Activated naive CD4-positive, alpha-beta T cell treated with Interleukin-2 at 50 U/mL for 16 hours (primary cell): ENCODE measurements around the gene PIF1.

Experiments
- DNase-seq: peaks from one replicate; pipeline ENCODE4 v3.0.0-alpha.2; 2020

PIF1 gene, protein sequence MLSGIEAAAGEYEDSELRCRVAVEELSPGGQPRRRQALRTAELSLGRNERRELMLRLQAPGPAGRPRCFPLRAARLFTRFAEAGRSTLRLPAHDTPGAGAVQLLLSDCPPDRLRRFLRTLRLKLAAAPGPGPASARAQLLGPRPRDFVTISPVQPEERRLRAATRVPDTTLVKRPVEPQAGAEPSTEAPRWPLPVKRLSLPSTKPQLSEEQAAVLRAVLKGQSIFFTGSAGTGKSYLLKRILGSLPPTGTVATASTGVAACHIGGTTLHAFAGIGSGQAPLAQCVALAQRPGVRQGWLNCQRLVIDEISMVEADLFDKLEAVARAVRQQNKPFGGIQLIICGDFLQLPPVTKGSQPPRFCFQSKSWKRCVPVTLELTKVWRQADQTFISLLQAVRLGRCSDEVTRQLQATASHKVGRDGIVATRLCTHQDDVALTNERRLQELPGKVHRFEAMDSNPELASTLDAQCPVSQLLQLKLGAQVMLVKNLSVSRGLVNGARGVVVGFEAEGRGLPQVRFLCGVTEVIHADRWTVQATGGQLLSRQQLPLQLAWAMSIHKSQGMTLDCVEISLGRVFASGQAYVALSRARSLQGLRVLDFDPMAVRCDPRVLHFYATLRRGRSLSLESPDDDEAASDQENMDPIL

DNA sequence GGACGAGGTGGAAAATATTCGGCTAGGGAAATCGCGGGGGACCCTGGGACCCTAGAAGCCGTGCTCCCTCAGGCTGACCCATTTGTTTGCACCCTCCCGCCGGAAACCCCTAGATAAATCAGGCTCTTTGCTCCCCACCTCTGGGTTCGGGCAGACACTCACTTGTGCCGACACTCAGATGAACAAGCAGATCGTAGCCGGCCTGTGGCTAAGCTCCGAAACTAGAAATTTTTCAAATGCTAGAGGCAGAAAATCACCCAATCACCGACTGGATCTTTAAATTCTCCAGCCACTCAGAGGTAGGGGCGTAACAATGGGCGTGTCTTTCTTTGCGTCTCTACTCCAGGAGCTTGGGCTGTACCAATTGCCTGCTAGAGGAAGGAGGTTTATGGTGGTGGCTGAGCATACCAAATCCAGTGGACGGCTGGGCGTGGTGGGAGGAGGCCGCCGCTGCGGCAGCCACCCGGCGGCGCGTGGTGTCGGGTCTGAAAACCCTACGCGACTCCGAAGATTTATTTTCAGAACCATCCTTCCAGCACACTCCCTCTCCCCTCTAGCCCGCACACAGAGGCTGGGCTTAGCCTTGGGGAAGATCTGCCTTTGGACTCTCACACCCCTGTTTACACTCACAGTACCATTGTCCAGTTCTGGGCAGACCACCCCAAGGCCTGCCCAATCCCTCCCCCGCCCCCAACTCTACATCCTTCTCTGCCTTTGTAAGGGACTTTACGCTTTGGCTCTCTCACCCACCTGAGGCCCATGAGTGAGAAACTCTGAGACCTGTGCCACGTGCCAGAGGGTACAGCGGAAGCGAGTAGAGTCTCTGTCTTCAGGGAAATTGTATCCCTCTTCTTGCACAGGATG lies at the start of gene PIF1:
Gene PIF1 (minus strand): TSS at position 217 of the 864 bp plus-strand sequence. CDS start 1,312 bp downstream, outside the sequence.
- DNase-seq = peak; percentile 89

DNA sequence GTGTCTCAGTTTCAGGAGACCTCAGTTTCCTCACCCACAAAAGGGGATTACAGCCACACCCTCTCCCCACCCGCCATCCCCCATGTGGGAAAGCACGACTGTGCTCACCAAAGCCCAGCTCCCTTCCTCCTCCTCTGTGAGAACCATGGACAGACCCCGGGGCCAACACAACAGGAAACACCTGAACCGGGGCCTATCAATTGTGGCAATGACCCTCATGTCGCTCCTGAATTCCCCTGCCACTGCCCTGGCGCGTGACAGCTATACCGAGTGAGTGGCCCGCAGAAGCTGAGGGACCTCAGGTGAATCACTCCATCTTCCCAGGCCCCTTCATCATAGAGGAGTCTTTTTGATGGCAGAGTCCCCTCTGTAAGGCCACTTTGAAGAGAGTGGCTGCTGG lies 44.9 kb upstream of the PIF1 start:
- DNase-seq = no peak

DNA sequence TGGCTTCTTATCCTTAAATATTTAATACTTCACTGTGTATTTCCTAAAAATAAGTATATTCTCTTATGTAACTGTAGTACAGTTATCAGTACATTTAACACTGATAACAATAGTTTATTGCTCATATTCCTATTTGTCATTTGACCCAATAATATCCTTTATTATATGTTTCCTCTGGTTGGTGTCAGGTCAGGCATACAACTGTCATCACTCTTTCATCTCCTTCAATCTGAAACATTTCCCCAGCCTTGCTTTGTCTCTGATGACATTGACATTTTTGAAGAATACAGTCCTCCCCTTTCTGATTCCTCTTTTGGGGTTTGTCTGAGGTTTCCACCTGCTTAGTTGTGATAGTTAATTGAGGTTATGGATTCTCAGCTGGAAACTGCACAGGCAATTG lies 44.1 kb upstream of the PIF1 start:
- DNase-seq = no peak

DNA sequence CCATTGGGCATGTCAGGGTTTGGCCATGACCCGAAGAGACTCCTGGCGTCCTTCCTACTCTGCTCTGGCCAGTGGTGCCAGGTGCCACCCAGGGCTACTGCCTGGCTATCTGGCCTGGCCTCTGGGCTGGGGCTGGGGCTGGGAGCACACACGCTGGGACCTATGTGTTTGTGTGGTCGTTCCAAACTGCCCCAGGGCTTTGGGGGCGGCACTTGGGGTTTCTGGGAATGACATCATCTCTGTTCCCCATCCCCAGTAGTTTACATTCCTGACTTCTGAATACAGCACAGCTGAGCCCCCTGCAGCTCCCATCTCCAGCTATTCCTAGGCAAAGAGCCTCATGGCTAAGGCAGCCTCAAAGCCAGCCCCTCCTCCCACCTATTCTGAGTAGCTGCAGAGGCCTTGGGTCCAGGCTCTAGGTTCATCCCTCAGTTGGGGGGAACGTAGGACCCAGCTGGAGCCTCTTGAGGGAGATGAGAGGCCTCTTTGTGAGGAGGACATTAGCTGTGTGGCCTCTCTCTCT lies 40.6 kb upstream of the PIF1 start:
- DNase-seq = no peak

DNA sequence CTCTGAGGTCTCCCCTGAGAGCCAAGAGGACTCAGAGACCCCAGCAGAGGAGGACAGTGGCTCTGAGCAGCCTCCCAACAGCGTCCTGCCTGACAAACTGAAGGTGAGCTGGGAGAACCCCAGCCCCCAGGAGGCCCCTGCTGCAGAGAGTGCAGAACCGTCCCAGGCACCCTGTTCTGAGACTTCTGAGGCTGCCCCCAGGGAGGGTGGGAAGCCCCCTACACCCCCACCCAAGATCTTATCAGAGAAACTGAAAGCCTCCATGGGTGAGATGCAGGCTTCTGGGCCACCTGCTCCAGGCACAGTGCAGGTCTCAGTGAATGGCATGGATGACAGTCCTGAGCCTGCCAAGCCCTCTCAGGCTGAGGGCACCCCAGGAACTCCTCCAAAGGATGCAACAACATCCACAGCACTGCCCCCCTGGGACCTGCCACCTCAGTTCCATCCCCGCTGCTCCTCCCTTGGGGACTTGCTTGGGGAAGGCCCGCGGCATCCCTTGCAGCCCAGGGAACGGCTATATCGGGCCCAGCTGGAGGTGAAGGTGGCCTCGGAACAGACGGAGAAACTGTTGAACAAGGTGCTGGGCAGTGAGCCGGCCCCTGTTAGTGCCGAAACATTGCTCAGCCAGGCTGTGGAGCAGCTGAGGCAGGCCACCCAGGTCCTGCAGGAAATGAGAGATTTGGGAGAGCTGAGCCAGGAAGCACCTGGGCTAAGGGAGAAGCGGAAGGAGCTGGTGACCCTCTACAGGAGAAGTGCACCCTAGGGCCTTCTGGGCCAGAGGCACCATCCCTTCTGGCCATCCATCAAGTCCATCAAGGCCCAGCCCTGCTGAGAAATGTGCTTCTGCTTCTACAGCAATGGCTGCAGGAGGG lies 39.9 kb upstream of the PIF1 start:
- no peak for DNase-seq

DNA sequence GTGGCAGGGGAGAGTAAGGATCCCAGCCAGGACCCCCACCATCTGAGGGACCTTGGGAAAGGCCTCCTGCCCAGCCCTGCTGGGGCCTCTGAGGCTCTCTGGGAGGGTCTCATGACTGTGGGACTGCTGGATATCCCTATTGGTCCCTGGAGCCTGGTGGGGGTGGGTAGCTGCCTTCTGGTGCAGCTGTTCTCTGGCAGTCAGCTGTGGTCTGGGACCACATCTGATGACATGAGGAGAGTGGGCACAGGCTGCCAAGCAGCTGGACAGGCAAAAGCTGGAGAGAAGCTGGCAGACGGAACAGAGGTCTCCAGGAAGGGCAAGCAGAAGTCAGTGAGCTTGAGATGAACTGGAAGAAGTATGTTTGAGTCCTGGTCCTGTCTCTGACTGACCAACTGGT lies 38.6 kb upstream of the PIF1 start:
- DNase-seq = no peak

DNA sequence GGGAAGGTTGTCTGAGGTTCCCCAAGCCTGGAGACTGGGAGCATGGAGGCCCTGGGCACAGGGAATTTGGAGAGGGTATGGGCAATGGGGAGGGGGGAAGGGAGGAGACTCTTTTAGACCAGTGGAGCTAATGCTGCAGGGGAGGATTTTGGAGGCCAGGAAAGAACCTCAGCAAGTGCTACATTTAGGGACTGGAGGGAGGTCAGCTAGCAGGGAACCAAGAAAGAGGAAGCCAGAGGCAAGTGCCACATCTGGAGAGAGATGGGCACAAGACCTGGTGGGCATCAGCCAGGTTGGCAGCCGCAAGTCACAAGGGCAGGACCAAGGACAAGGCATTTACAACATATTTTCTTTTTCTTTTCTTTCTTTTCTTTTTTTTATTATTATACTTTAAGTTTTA lies 37.0 kb upstream of the PIF1 start:
- DNase-seq = no peak

DNA sequence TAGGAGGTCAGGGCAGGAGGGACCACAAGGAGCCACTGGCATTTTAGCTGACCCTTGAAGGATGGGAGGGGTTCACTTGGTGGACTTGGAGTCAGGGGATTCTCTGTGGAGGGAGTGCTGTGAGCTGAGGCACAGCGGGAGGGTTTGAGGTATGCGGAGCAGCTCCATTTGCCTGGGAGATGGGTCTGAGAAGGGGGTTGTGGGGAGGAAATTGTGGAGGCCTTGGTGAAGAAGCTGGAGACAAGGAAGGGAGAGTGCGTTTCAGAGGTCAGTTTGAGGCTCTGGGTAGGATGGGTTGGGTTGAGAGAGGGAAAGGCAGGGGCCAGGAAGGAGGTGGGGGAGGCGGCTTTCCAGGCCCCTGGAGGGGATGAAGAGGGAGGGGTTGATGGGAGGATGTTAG lies 36.5 kb upstream of the PIF1 start:
- DNase-seq = no peak

DNA sequence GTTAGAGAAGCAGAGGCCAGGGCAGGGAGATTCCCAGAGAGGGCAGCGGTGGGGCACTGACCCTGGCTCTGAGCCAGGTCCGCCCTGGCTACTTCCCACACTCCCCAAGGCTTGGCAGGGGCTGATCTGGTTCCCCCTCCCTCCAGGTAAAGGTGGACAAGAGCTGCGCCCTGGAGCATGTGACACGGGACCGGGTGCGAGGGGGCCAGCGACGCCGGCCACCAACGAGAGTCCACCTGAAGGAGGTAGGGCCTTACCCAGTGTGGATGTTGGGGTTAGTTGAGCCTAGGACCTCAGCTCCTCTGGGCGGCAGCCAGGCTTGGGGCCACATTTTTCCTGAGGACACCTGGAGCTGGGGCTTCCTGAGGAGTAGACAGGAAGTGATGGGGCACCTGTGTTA lies 35.9 kb upstream of the PIF1 start:
- DNase-seq = no peak

DNA sequence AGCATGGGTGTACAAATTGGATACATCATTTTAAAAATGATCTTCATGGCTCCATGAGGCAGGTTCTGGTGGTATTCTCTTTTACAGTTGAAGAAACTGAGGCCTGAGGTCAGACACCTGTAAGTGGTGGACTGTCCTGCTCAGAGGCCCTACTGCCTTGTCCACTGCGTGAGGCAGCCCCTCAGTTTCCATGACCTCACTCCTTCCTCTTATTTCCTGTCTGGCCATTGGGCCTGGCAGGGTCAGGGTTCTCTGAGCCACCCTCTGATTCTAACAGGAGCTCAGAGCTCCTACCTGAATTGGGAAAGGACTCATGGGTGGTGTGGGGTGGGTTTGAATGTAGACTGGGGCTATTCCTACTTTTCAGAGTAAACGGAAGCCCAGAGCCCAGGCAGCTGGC lies 33.8 kb upstream of the PIF1 start:
- DNase-seq = no peak

DNA sequence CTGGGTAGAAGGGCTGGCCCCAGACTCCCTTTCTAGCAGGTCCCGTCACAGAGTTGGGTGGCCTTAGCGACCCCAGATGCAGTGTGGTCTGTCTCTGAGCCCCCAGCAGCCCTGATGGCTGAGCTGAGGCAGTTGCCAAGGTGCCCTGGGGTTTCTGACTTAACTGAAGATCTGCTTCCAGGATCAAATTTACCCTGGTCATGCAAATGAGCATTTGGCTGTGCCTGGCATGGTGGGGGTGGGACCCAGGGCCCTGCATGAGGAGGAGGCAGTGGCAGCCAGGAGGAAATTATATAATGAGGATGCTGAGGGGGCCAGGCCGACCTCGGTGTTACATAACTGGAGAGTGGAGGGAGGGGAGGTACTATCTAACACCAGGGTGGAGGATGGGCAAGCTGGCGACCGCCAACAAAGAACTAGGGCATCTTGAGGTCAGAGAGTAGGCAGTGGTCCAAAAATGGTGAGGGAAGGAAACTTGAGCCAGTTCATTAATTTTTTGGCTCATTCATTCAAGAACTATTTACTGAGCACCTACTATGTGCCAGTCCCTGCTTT lies 32.7 kb upstream of the PIF1 start:
- DNase-seq = no peak

DNA sequence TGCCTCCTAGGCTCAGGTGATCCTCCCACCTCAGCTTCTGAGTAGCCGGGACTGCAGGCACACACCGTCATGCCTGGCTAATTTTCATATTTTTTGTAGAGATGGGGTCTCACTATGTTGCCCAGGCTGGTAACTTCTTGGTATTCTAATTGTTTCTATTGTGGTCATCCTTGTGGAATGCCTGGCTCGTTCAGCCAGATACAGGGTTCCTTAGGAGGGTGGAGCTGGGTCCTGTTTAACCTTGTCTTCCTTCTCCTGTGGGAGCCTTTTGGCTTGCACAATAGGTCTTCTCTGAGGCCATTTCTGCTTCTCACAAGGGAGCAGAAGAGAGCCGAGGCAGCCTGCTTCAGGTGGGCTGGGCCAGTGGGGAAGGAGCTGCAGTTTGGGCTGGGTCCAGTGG lies 32.0 kb upstream of the PIF1 start:
- no peak for DNase-seq

DNA sequence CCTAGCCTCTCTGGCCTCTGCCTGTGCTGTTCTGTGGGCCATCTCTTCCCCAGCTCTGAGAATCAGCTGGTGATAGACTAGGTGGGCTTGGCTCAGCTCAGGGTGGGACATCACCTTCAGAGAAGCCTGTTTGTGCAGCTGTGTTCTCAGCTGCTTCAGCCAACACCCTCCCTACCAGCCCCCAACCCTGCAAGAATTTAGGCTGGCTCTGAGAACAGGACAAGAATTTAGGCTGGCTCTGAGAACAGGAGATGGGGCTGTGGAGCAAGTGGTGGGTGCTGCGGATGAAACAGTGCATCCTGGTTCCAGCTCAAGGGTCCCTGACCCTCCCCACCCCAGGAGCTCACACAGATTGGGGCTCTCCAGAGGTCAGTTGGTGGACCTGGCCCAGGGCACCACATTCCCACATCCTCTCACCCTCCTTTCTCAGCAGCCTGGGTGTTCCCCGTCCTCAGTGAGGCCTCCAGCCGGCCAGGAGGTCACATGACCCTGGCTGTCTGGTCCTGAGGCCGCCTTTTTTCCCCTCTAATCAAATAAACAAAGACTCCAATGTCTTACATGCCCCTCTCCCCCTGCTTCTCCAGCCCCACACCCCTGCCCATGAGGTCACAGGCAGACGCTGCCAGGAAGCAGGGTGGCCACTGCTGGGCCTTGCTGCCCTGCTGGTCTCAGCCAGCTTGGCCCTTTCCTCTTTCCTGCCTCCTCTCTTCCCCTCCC lies 31.1 kb upstream of the PIF1 start:
- no peak for DNase-seq

DNA sequence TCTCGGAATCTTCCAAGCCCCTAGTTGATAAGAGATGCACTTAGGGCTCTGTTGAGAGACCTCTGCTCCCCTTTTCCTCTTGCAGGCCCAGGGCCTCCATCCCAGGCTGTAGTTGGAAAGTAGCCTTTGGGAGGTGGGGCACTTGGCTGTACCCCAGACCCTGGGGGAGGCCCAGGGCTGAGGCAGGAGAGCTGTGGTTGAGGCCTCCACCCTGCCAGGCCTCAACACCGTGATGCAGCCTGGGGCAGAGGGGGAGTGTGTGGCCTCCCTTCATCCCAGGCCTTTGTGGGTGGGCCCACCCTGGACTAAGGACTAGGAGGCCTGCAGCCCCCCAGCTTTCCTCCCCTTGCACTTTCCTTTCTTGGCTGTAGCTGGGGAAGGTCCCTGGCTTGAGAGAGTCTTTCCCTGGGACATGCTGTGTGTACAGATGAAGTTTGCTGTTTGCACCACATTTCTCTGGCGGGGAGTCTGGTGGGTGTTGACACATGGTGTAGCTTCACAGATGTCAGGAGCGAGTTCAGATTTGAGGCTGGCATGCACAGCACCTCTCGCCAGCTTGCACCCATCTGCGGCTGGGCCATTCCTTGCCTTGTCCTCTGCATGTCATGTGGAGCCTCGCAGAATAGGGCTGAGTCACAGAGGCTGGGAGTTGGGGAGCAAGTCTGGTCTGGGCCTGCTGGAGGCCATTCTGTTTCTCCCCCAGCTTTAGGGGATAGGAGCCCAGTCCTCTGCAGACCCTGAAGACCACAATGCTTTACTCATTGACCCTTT lies 29.9 kb upstream of the PIF1 start:
- no peak for DNase-seq

DNA sequence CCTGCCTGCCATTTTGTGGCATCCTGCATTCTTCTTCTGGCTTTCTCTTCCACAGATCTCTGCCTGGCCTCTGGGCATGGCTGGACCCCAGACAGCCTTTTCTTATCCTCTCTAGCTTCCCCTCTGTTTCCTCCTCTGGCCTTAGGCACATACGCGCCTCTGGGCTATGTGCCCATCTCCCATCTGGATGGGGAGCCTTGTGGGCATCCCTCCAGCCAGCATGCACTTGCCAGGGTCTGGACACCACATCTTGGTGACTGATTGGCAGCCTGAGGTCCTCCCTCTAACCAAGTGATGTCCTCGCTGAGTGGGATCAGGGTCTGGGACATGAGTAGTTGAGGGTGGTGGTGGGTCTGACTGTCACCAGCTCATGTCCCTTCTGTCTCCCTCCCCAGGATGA lies 29.1 kb upstream of the PIF1 start:
- no peak for DNase-seq

DNA sequence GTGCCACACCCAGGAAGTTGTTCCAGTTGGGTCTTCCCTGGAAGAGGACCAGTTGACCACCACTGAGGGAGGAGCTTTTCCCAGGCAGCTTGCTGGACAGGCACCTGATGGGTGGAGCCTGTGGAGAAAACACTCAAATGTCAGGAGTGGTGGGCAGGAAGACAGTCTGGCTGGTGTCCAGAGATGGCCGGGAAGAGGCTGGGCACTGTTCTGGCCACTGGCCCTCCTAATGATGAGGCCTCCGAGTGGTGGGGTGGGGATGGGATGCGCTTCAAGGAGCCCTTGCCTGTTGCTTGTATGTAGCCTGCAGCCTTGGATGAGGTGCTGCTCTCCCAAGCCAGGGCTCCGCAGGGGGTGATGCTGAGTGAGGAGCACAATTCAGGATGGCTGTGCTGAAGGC lies 28.6 kb upstream of the PIF1 start:
- DNase-seq = no peak

DNA sequence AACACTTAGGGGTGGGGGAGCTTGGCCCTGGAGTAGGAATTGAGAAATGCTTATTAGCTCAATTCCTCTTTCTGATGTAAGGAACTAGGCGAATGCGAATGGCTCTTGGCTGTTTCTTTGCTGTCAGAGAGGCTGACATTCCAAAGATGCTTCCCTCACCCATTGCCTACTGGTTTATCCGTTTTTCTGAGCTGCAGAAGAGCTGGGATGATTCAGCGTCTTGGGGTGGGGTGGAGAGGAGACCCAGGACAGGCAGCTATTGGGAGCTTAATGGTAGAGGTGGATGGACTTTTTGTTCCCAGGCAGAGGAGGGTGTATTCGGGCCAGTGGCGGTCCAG lies 26.0 kb upstream of the PIF1 start:
- no peak for DNase-seq

DNA sequence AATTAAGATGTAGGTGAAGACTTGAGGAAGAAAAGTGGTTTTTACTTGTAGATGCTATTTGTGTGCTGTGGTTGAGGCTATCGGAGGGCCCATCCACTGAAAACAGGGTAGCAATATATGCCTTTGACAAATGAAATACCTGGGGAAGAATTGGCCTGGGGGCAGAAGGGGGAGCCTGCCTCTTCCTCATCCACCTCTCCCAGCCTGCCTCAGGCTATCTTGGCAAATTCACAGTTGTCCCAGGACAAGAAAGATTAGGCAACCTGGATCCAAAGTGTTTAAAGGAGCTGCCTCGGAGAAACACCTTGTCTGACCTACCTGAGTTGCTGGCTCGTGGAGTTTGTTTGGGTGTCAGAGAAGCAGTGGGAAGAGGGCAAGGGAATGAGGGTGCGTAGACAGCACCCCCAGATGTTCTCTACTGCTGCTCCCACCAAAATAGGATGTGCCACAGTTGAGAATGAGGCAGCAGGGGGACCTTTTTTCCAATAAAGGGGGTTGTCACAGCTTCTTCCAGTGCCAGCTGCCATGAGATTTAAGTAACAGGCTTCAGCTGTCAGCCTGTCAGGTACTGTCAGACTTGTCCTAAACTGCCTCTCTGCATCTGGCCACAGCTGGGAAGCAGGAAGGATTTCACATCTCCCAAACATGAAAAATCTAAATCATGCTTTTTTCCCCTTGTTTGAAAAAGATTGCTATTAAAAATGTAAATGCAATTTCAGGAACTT lies 25.5 kb upstream of the PIF1 start:
- DNase-seq = no peak

DNA sequence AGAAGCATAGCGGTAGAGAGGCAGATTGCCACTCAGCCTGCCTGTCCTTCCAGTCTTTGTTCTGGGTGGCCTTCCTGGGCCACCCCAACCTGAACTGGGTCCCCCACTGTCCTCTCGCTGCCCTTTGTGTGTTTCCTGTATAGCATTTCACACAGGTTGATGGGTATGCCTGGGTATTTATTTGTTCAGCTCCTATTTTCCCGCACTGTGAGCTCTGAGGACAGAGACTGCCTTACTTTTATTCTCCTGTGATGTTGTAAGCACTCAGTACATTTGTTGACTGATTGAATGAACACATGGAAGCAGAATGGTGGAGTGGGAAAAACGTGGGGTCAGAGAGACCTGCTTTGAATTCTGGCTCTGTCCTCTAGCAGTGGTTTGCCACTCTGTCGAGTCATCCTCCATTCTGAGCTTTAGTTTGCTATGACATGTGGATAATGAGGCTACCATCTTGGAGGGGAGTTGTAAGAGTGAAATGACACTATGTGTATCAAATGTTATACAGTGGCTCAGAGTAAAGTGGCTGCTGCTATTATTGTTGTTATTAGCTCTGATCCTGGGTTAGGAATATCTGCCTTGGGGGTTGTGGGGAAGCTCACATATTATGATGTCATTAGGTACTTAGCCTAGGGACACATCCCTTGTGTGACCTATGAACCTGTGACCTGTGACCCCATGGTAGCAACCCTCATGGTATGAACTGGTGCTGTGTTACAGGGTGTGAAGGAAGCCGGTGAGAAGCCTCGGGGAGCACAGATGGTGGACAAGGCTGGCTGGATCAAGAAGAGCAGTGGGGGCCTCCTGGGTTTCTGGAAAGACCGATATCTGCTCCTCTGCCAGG lies 22.6 kb upstream of the PIF1 start:
- no peak for DNase-seq
